Ishikawa (cell line): ENCODE data around the gene ENOX1.

Experiments
- CREB1 ChIP-seq: IDR thresholded peaks from 2 replicates; pipeline ENCODE4 v1.6.1; 2012; ENCODE audit warnings: low read depth
- YY1 ChIP-seq: IDR thresholded peaks from 2 replicates; pipeline ENCODE4 v1.6.1; 2012; ENCODE audit warnings: low read depth

- TF ChIP-seq YY1, result no peak
- no peak for TF ChIP-seq CREB1
These were observed 586.5 kb downstream of the ENOX1 start for GRCh38 chr13:43200307-43200706.
